ELR (cell line): Measurements from ENCODE around the gene ILK.

Experiments
- DNase-seq: peaks from one replicate; pipeline ENCODE4 v3.0.0-alpha.2; 2015; ENCODE audit warnings: low read depth

The ILK gene

GRCh38 chr11:6621711-6622211, 18.2 kb downstream of the ILK start:
- no peak for DNase-seq

GRCh38 chr11:6622261-6623171, 18.9 kb downstream of the ILK start:
- DNase-seq: peak; percentile 33

GRCh38 chr11:6623391-6624363, 20.1 kb downstream of the ILK start:
- DNase-seq: no peak

GRCh38 chr11:6625156-6625831, 21.7 kb downstream of the ILK start:
- DNase-seq: no peak

- DNase-seq: no peak
These were observed 22.4 kb downstream of the ILK start for GRCh38 chr11:6625832-6626420.

GRCh38 chr11:6626971-6627761, 23.6 kb downstream of the ILK start:
- no peak for DNase-seq

GRCh38 chr11:6627762-6628241, 24.2 kb downstream of the ILK start:
- no peak for DNase-seq

- no peak for DNase-seq
These were observed 25.0 kb downstream of the ILK start for GRCh38 chr11:6628526-6628925.

GRCh38 chr11:6629573-6629891, 26.0 kb downstream of the ILK start:
- no peak for DNase-seq

- no peak for DNase-seq
These were observed 26.5 kb downstream of the ILK start for GRCh38 chr11:6629892-6630631.

GRCh38 chr11:6630632-6631291, 27.2 kb downstream of the ILK start:
- no peak for DNase-seq

- no peak for DNase-seq
These were observed 27.9 kb downstream of the ILK start for GRCh38 chr11:6631361-6631890.

GRCh38 chr11:6632116-6633073, 28.8 kb downstream of the ILK start:
- no peak for DNase-seq

- no peak for DNase-seq
These were observed 30.1 kb downstream of the ILK start for GRCh38 chr11:6633422-6634408.

GRCh38 chr11:6634534-6634933, 31.0 kb downstream of the ILK start:
- DNase-seq: no peak

- DNase-seq: peak; percentile 84
These were observed 31.7 kb downstream of the ILK start for GRCh38 chr11:6635082-6635932.
